ENCODE measurements around the gene TMEM120B.

TMEM120B gene

GRCh38 chr12:121800694-121801594, 88.4 kb downstream of the TMEM120B start:
- H3K27ac ChIP-seq: peak overlapping the region; percentile 100
- TF ChIP-seq CTCF (IDR thresholded peaks at IDR 0.05): no peak
- TF ChIP-seq ZFX (IDR thresholded peaks at IDR 0.05; ENCODE audit: borderline replicate concordance): no peak

DNA sequence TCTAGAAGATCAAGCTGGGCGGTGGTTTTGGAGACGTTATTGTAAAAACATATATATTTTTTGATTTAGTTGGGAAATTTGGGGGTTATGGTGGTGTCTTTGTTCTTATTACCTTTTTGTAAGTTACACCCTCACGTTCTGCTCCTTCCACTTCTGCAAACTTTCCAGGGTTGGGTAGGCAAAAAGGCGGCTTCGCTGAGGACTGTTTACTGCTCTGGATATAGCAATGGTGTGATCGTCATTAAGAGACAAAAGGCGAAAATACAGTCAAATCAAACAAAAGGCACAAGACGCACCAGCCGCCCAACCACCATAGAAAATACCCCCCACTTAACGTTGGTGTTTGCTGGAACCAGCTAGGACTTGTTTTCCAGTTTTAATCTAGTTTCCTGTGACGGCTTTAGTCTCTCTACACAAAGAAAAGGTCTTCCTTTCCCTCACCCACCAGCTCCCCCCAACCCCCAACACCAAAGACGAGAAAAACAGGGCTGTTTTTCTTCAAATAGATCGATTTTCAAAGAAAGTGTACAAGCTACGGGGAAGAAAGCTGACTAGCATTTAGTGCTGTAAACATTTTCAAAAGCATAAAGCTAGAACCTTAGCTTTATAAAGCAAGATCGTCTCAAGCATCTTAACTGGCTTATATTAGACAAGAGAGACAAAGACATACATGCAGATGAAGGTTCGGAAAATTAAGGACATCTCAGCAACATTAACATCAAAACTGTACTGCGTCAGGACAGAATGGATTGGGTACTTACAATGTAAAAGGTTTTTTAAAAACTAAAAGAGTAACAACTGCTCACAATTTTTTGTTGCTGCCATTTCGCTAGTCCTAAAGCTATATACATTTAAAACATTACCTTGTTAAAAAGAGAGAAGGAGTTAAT, 89.3 kb downstream of the TMEM120B start:
- peak overlapping the region; percentile 100 for H3K27ac ChIP-seq
- no peak for TF ChIP-seq ZFX (IDR thresholded peaks at IDR 0.05; ENCODE audit: borderline replicate concordance)
- no peak for TF ChIP-seq CTCF (IDR thresholded peaks at IDR 0.05)

- TF ChIP-seq CTCF (IDR thresholded peaks at IDR 0.05) (no peak), ZFX (IDR thresholded peaks at IDR 0.05; ENCODE audit: borderline replicate concordance) (no peak)
- peak overlapping the region; percentile 100 for H3K27ac ChIP-seq
These were observed 89.9 kb downstream of the TMEM120B start for GRCh38 chr12:121802485-121802842.

GRCh38 chr12:121802843-121803698, 90.5 kb downstream of the TMEM120B start:
- H3K27ac ChIP-seq: peak overlapping the region; percentile 100
- TF ChIP-seq CTCF (IDR thresholded peaks at IDR 0.05) (no peak), ZFX (IDR thresholded peaks at IDR 0.05; ENCODE audit: borderline replicate concordance) (no peak)

GRCh38 chr12:121803861-121804416, 91.4 kb downstream of the TMEM120B start, which contains the start of gene SETD1B:
SETD1B (plus strand) TSS chr12:121804009; CDS start chr12:121804738, 729 bp downstream.
- H3K27ac ChIP-seq: peak within 1 kb of the TSS; percentile 100
- no peak for TF ChIP-seq ZFX (IDR thresholded peaks at IDR 0.05; ENCODE audit: borderline replicate concordance)
- no peak for TF ChIP-seq CTCF (IDR thresholded peaks at IDR 0.05)

DNA sequence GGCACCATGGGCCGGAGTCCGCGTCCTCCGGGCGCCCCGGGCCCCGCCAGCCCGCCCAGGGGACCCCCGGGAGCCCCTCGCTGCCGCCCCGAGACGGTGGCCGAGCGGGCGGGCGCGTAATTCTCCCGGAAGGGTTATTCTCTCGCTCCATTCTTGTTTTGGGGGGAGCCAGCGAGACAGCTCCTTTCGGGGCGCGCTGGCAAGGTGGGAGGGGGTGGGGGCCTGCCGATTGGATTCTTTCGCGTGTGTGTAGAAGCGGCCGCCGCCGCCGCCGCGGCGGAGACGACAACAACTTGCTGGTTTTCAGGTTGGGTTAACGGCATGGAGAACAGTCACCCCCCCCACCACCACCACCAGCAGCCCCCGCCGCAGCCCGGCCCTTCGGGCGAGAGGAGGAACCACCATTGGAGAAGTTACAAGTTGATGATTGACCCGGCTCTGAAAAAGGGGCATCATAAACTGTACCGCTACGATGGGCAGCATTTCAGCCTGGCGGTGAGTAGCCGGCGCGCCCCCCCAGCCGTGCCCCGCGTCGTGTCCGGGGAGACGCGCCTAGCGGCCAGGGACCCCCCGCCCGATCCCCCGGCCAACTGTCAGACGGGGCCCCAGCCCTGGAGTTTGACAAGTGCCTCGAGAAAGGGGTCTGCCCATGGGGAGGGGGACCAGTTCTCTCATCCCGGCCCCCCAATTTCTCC, 92.0 kb downstream of the TMEM120B start:
- H3K27ac ChIP-seq: peak overlapping the region; percentile 100
- TF ChIP-seq CTCF (IDR thresholded peaks at IDR 0.05): no peak
- TF ChIP-seq ZFX (IDR thresholded peaks at IDR 0.05; ENCODE audit: borderline replicate concordance): no peak

Data from 22Rv1 (cell line).